OCI-M1 (cell line): ENCODE data around the gene SBK1.
"Not testable (repeated sequence)": the region's sequence is repeated elsewhere in the genome, so short reads cannot be mapped to it uniquely, and the experiment has no call there.

ENCODE experiments used
- DNase-seq: peaks from one replicate; lab custom pipeline; 2025; lab: John Stamatoyannopoulos, UW

SBK1 gene

DNA sequence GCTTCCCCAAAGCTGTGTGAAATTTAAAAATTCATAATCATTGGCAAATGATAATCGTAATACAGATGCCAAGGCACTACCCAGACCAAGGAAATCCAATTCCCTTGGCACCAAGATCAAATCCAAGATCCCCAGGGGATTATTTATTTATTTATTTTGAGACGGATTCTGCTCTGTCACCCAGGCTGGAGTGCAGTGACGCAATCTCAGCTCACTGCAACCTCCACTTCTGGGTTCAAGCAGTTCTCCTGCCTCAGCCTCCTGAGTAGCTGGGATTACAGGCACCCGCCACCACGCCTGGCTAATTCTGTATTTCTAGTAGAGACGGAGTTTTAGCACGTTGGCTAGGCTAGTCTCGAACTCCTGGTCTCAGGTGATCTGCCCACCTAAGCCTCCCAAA lies 43.4 kb downstream of the SBK1 start:
- not testable (repeated sequence) for DNase-seq

DNA sequence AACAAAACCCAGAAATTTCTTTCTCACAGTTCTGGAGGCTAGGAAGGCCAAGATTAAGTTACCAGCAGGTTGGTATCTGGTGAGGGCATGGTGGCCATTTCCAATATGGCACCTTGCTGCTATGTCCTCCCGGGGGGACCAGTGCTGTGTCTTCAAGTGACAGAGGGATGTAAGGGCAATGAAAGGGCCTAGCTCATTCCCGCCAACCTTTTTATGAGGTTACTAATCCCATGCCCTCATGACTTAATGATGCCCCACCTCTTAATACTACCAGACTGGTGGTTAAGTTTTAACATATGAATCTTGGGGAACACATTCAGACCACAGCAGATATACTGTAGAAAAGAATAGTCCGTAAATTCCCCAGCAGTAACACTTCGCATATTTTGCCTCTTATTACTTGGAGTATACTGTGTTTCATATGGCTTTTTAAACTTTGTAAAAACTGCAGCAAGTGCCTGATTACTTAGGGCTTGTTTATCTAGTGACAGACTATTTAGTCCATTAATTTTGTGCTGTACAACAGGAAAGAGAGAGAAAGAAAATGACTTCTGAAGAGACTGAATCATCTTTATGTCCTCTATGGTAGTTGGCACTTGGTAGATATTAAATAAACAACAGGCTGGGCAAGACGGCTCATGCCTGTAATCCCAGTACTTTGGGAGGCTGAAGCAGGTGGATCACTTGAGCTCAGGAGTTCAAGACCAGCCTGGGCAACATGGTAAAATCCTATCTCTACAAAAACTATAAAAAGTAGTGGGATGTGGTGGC lies 44.8 kb downstream of the SBK1 start:
- not testable (repeated sequence) for DNase-seq

DNA sequence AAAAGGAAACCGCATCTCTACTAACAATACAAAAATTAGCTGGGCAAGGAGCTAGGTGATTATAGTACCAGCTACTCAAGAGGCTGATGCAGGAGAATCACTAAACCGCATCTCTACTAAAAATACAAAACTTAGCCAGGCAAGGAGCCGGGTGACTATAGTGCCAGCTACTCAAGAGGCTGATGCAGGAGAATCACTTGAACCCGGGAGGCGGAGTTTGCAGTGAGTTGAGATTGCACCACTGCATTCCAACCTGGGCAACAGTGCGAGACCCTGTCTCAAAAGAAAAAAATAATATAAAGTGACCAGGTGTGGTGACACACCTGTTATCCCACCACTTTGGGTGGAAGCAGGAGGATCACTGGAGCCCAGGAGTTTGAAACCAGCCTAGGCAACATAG lies 45.9 kb downstream of the SBK1 start:
- DNase-seq: not testable (repeated sequence)

DNA sequence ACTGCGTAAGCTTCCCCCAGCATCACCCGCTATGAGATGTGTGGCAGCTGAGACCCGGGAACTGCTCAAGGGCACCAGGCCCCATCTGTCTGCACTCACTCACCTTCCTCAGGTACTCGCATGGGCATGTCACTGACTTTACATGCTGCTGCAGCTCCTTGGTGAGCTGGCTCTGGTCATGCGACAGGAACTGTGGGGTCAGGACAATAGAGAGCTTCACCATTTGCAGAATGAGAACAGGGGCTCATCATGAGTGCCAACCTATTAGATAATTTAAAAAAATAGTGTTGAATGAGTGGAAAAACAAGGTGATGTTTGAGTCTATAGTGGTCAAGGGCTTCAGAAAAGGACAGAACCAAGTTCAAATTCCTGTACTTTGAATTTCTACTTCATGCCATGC lies 70.3 kb downstream of the SBK1 start:
- not testable (repeated sequence) for DNase-seq

DNA sequence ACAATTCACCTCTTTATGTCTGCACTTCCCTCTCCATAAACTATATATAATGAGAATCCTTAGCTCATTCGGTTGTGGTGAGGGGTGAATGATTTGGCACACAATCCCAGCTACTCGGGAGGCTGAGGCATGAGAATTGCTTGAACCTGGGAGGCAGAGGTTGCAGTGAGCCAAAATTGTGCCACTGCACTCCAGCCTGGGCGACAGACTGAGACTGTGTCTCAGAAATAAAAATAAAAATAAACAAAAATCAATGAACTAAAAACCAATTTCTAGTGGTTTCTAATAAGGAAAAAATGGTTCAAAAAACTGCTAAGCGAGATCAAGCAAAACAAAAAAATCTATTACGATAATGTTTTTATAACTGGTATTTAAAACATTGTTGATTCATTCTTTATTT lies 71.1 kb downstream of the SBK1 start, which contains the start of gene NPIPB6:
Gene NPIPB6, minus strand, starts transcription at position 101 of the 400 bp plus-strand sequence. CDS start 686 bp downstream, outside the sequence.
- not testable (repeated sequence) for DNase-seq

DNA sequence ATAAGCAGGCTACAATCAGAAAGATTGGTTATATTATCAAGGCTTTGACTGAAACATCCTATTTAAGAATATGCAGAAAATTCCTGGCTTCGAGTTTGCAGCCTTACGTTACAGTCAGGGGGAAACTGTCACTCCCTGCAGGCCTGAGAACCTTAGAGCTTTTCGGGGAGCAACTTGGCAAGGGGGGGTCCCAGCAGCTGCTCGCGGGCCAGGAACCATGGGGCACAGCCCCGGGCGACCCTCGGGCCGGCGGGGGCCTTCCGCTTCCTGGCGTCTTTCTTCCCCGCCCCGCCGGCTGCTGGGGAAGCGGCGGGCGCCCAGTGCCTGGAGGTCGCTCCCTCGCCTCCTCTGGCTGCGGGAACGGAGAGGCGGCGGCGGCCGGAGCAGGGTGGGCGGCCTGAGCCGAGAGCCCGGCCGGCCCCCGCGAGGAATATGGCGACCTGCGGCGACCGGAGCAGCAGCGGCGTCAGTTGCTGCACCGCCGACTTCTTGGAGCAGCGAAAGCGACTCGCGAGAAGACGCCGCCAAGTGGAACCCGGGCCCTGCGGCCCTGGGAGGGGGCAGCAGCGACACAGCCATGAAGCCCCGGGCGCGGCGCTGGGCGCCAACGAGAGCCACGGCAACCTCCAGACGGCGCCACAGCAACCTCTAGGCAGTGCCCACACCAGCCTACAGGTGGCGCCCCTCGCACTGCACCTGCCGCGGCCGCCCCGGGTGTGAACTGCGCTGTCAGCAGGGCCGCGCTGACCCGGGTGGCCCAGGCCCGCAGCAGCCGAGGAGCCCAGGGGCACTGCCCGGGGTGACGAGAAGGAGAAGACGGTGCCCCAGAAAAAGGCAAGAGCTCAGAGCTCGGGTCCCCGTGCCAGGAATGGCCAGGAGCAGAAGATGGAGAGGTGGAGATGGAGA lies 72.2 kb downstream of the SBK1 start:
- not testable (repeated sequence) for DNase-seq

DNA sequence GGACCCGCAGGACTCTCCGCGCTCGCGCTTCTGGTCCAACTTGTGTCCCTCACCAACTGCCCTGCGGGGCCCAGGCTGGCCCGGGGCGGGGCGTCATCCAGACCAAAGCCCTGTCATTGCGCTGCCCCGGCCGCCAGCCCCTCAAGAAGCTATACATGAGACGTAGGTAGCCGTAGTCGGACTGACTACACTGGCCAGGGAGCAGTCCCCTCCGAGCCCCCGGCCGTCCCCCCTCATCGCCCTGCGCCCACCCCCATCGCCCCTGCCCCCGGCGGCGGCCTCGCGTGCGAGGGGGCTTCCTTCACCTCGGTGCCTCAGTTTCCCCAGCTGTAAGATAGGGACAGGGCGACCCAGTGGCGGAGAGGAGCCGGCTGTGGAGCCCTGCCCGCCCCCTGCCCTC lies 75.6 kb downstream of the SBK1 start:
- not testable (repeated sequence) for DNase-seq
